ENCODE results near the gene ZC3H7A. TPM values are rescaled to one million over a fixed set of nuclear protein-coding genes. Genes with fewer than 3 reads are reported as not detected.

The ZC3H7A gene
- total and polyA plus RNA-seq, 2 of the 13 experiments (the other 11 are each of a cell fraction or from before 2014, with no cell fraction given), result 29.2 to 36.8 TPM

DNA sequence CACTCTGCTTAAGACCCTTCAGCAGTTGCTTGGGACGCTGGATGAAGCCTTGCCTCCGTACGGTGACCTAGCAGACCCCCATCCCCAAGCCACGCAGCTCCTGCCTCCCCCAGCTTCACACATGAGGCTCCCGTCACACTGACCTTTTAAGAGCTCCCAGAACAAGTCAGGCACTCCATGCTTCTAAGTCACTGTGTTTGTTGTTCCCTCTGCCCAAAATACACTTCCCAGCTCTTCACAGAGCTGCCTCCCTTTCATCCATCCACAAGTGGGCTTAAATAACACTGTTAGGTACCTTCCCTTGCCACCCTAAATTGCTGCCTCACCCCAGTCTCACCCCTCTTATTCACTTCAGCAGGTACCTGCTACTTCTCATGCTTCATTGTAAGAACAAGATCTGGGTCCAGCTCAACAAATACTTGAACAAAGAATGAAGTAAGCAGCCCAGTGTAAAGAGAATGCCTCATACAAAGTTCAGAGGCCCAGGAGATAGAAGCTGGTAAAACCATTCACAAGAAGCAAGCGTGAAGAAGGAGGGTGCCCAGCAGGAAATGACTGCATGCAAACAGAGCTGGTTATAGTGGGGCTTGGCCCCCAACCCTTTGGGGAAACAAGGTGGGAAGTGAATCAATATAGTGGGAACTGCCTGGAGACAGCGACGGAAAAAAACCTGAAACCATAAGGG is 5.8 kb downstream of the ZC3H7A start (continued):
- TF ChIP-seq, protein P1, sequence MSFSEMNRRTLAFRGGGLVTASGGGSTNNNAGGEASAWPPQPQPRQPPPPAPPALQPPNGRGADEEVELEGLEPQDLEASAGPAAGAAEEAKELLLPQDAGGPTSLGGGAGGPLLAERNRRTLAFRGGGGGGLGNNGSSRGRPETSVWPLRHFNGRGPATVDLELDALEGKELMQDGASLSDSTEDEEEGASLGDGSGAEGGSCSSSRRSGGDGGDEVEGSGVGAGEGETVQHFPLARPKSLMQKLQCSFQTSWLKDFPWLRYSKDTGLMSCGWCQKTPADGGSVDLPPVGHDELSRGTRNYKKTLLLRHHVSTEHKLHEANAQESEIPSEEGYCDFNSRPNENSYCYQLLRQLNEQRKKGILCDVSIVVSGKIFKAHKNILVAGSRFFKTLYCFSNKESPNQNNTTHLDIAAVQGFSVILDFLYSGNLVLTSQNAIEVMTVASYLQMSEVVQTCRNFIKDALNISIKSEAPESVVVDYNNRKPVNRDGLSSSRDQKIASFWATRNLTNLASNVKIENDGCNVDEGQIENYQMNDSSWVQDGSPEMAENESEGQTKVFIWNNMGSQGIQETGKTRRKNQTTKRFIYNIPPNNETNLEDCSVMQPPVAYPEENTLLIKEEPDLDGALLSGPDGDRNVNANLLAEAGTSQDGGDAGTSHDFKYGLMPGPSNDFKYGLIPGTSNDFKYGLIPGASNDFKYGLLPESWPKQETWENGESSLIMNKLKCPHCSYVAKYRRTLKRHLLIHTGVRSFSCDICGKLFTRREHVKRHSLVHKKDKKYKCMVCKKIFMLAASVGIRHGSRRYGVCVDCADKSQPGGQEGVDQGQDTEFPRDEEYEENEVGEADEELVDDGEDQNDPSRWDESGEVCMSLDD (CRISPR knock-in tag; IDR thresholded peaks at IDR 0.05; ENCODE audit: borderline replicate concordance), result no peak
- TF ChIP-seq RNF2 (conservative IDR thresholded peaks at IDR 0.05; ENCODE audit: low read depth) (no peak), ZNF556 (CRISPR knock-in tag; IDR thresholded peaks at IDR 0.05; ENCODE audit: borderline replicate concordance) (no peak; the same call in 1 of the 2 replicates), MLXIP (CRISPR knock-in tag; IDR thresholded peaks at IDR 0.05; ENCODE audit: borderline replicate concordance) (no peak), MAFG (CRISPR knock-in tag; IDR thresholded peaks at IDR 0.05) (no peak), FOXA3 (CRISPR knock-in tag; IDR thresholded peaks at IDR 0.05) (no peak), NFRKB (IDR thresholded peaks at IDR 0.05) (no peak), KLF6 (CRISPR knock-in tag; IDR thresholded peaks at IDR 0.05) (no peak), EHMT2 (IDR thresholded peaks at IDR 0.05; ENCODE audit: borderline replicate concordance, low read depth, low read length) (no peak), ZNF333 (CRISPR knock-in tag; IDR thresholded peaks at IDR 0.05; ENCODE audit: borderline replicate concordance) (no peak), LCORL (IDR thresholded peaks at IDR 0.05) (no peak), LCORL (CRISPR knock-in tag; IDR thresholded peaks at IDR 0.05) (0 out of 2 replicates have a peak, but pooled peaks have one; percentile 17), SIX4 (CRISPR knock-in tag; IDR thresholded peaks at IDR 0.05) (0 out of 2 replicates have a peak, but pooled peaks have one; percentile 6), ZNF10 (CRISPR knock-in tag; IDR thresholded peaks at IDR 0.05; ENCODE audit: borderline replicate concordance, low read depth) (no peak), ZNF160 (CRISPR knock-in tag; IDR thresholded peaks at IDR 0.05) (no peak), ZNF256 (CRISPR knock-in tag; conservative IDR thresholded peaks at IDR 0.05) (no peak), ZFYVE20 (CRISPR knock-in tag; IDR thresholded peaks at IDR 0.05; ENCODE audit: borderline replicate concordance, low read depth) (no peak), SOX13 (IDR thresholded peaks at IDR 0.05) (no peak), SOX13 (CRISPR knock-in tag; conservative IDR thresholded peaks at IDR 0.05 in 1 of 2, IDR thresholded peaks at IDR 0.05 in 1 of 2) (peak in 1 of 2 experiments; percentile 33; a peak in 1 of 4 replicates), ZFP90 (CRISPR knock-in tag; IDR thresholded peaks at IDR 0.05; ENCODE audit: borderline replicate concordance) (0 out of 2 replicates have a peak, but pooled peaks have one; percentile 33), TEAD2 (CRISPR knock-in tag; IDR thresholded peaks at IDR 0.05) (no peak)
- TF ChIP-seq, protein P2, sequence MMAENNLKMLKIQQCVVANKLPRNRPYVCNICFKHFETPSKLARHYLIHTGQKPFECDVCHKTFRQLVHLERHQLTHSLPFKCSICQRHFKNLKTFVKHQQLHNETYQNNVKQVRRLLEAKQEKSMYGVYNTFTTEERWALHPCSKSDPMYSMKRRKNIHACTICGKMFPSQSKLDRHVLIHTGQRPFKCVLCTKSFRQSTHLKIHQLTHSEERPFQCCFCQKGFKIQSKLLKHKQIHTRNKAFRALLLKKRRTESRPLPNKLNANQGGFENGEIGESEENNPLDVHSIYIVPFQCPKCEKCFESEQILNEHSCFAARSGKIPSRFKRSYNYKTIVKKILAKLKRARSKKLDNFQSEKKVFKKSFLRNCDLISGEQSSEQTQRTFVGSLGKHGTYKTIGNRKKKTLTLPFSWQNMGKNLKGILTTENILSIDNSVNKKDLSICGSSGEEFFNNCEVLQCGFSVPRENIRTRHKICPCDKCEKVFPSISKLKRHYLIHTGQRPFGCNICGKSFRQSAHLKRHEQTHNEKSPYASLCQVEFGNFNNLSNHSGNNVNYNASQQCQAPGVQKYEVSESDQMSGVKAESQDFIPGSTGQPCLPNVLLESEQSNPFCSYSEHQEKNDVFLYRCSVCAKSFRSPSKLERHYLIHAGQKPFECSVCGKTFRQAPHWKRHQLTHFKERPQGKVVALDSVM (CRISPR knock-in tag; IDR thresholded peaks at IDR 0.05), result 0 out of 2 replicates have a peak, but pooled peaks have one; percentile 6

Measured in HepG2 (cell line).